Measurements from ENCODE around the gene HS3ST6.

GRCh38 chr16:1966460-1966859, 48.2 kb upstream of the HS3ST6 start, which contains the start of gene RNF151:
- no peak; the same call in 1 of the 2 replicates for TF ChIP-seq POLR2A (conservative IDR thresholded peaks at IDR 0.05)
- no peak for TF ChIP-seq ZNF282 (CRISPR knock-in tag; IDR thresholded peaks at IDR 0.05)
- no peak for TF ChIP-seq VEZF1 (CRISPR knock-in tag; IDR thresholded peaks at IDR 0.05)
- TF ChIP-seq FOS (IDR thresholded peaks at IDR 0.05; ENCODE audit: extremely low read depth, insufficient read length), result no peak
- no peak for TF ChIP-seq SMC3 (conservative IDR thresholded peaks at IDR 0.05; ENCODE audit: insufficient read depth, low read depth, low read length)
- TF ChIP-seq MAX (CRISPR knock-in tag; IDR thresholded peaks at IDR 0.05), result no peak
- TF ChIP-seq E2F5 (CRISPR knock-in tag; IDR thresholded peaks at IDR 0.05), result no peak
- no peak for TF ChIP-seq ZNF778 (CRISPR knock-in tag; IDR thresholded peaks at IDR 0.05)
- no peak for TF ChIP-seq EZH2 (IDR thresholded peaks at IDR 0.05; ENCODE audit: borderline replicate concordance, low read depth, low read length)
- TF ChIP-seq ZNF274 (IDR thresholded peaks at IDR 0.05; ENCODE audit: borderline replicate concordance, low read depth, low read length), result no peak
- no peak for TF ChIP-seq CTCF (IDR thresholded peaks at IDR 0.05 in 2 of 3, conservative IDR thresholded peaks at IDR 0.05 in 1 of 3; ENCODE audit: insufficient read depth in 2 of 3, low read depth in 1 of 3, low read length in 3 of 3)
